ENCODE measurements around the gene MYLK. TPM values are rescaled to one million over a fixed set of nuclear protein-coding genes. Genes with fewer than 3 reads are reported as not detected.

Gene MYLK
- total and polyA plus RNA-seq, 10 of the 15 experiments (the other 5 are each of a cell fraction or from before 2014, with no cell fraction given): 0.04 to 1.6 (median 0.42) TPM; not detected in 1

GRCh38 chr3:123667784-123668183 lies 216.3 kb downstream of the MYLK start:
- ATAC-seq (peak; percentile 31; the same call in 2 of the 3 replicates), FAIRE-seq (no peak), DNase-seq (ENCODE audit: low read depth, low spot score) (no peak)
- peaks cover 0 to 3% of the 10 kb centered on the region in 2 experiments; a peak in 2 of 4 replicates for H3K27me3 ChIP-seq (replicated peaks in 1 of 2; ENCODE audit: control insufficient read depth in 2 of 2, insufficient read depth in 2 of 2, low read length in 1 of 2)
- intact Hi-C loops (cut with micrococcal nuclease; ENCODE audit: unreplicated experiment) (no loop called here), in situ Hi-C loops (cut with MboI) (no loop called here)
- H3K4me2 ChIP-seq (ENCODE audit: control insufficient read depth, insufficient read depth): no peak overlapping the region; the same call in 1 of the 2 replicates
- ChIA-PET CTCF (interaction anchor here (0.9 kb wide), 1 partner anchor 14 kb away, joined by 3 read pairs; no protein-coding TSS in a partner anchor), SMC1A (ENCODE audit: uncharacterized antibody, unreplicated experiment) (no interaction called here), RAD21 (ENCODE audit: unreplicated experiment) (no interaction called here), POLR2A (no interaction called here)
- no peak overlapping the region for H3K9ac ChIP-seq (ENCODE audit: control insufficient read depth, insufficient read depth, low read length)
- H3K36me3 ChIP-seq (ENCODE audit: control insufficient read depth in 2 of 2, insufficient read depth in 2 of 2, low read length in 1 of 2): no peaks in the 10 kb centered on the region
- no peak for TF ChIP-seq ASH2L (IDR thresholded peaks at IDR 0.05; ENCODE audit: borderline replicate concordance, low read depth)
- TF ChIP-seq EZH2 (IDR thresholded peaks at IDR 0.05; ENCODE audit: borderline replicate concordance, control insufficient read depth, low read depth, low read length): no peak
- TF ChIP-seq RUNX3 (IDR thresholded peaks at IDR 0.05; ENCODE audit: low read length): peak; percentile 47; the same call in 1 of the 2 replicates
- TF ChIP-seq JUNB (IDR thresholded peaks at IDR 0.05): 0 out of 2 replicates have a peak, but pooled peaks have one; percentile 20
- no peak for TF ChIP-seq RB1 (IDR thresholded peaks at IDR 0.05; ENCODE audit: borderline replicate concordance)
- no peak for TF ChIP-seq MTA2 (IDR thresholded peaks at IDR 0.05; ENCODE audit: low read depth)
- TF ChIP-seq BHLHE40 (IDR thresholded peaks at IDR 0.05; ENCODE audit: borderline replicate concordance in 1 of 2, low read depth in 2 of 2, low read length in 1 of 2): peak in 1 of 2 experiments; percentile 34; a peak in 1 of 4 replicates
- TF ChIP-seq SMAD1 (IDR thresholded peaks at IDR 0.05; ENCODE audit: low read depth, partially characterized antibody): no peak
- no peaks in the 10 kb centered on the region for H3K79me2 ChIP-seq (ENCODE audit: control insufficient read depth, insufficient read depth, low read length)
- WGBS (ENCODE audit: insufficient coverage, insufficient replicate concordance, low lambda C conversion rate, missing lambda C conversion rate): 2% methylated on average over 6 of the region's 6 CpGs
- H3K9me3 ChIP-seq (replicated peaks; ENCODE audit: control insufficient read depth, insufficient read depth, low read length): no peaks in the 10 kb centered on the region
- no peaks in the 10 kb centered on the region for H4K20me1 ChIP-seq (ENCODE audit: control insufficient read depth, insufficient read depth)
- no peak overlapping the region for H3K27ac ChIP-seq (ENCODE audit: control insufficient read depth, insufficient read depth)
- no peak overlapping the region for H2AFZ ChIP-seq (ENCODE audit: control insufficient read depth, low read depth, low read length)
- no peak overlapping the region for H3K4me3 ChIP-seq
- BruUV-seq (replicated peaks): no TSS peak
- H3K4me1 ChIP-seq (ENCODE audit: control insufficient read depth, insufficient read depth, low read length): no peaks in the 10 kb centered on the region

- no peak for FAIRE-seq
- BruUV-seq (replicated peaks): no TSS peak
Measured at GRCh38 chr3:123664753-123665152, 219.4 kb downstream of the MYLK start.

More at GRCh38 chr3:123664753-123665152, 219.4 kb downstream of the MYLK start:
- no peak overlapping the region for H3K27ac ChIP-seq (ENCODE audit: control insufficient read depth, insufficient read depth)
- no peak overlapping the region for H3K9ac ChIP-seq (ENCODE audit: control insufficient read depth, insufficient read depth, low read length)
- H3K4me3 ChIP-seq: no peak overlapping the region
- CTCF ChIA-PET: interaction anchor here (1.3 kb wide), 1 partner anchor 13 kb away, joined by 3 read pairs; no protein-coding TSS in a partner anchor
- H3K9me3 ChIP-seq (replicated peaks; ENCODE audit: control insufficient read depth, insufficient read depth, low read length): no peaks in the 10 kb centered on the region
- intact Hi-C loops (cut with micrococcal nuclease; ENCODE audit: unreplicated experiment) (no loop called here), in situ Hi-C loops (cut with MboI) (no loop called here)
- POLR2A ChIA-PET: no interaction called here
- ATAC-seq (no peak), DNase-seq (ENCODE audit: low read depth, low spot score) (no peak)
- TF ChIP-seq RFX5 (IDR thresholded peaks at IDR 0.05; ENCODE audit: low read depth, low read length) (no peak), YY1 (IDR thresholded peaks at IDR 0.05; ENCODE audit: low read depth, low read length) (no peak), POLR2A (IDR thresholded peaks at IDR 0.05; ENCODE audit: low read depth, low read length) (no peak), KAT2A (conservative IDR thresholded peaks at IDR 0.05; ENCODE audit: control insufficient read depth, low read depth, low read length) (no peak), RELA (IDR thresholded peaks at IDR 0.05; ENCODE audit: borderline replicate concordance, partially characterized antibody) (no peak), ESRRA (IDR thresholded peaks at IDR 0.05; ENCODE audit: low read length) (no peak), STAT3 (IDR thresholded peaks at IDR 0.05; ENCODE audit: low read depth, low read length) (no peak), CHD4 (IDR thresholded peaks at IDR 0.05) (no peak), SIN3A (IDR thresholded peaks at IDR 0.05; ENCODE audit: low read depth, low read length) (no peak), POU2F2 (IDR thresholded peaks at IDR 0.05; ENCODE audit: borderline replicate concordance, low read depth, low read length) (no peak), SMAD5 (IDR thresholded peaks at IDR 0.05; ENCODE audit: low read depth) (no peak), BACH1 (IDR thresholded peaks at IDR 0.05; ENCODE audit: borderline replicate concordance) (no peak), NFXL1 (IDR thresholded peaks at IDR 0.05; ENCODE audit: borderline replicate concordance) (no peak)
- SMC1A ChIA-PET (ENCODE audit: uncharacterized antibody, unreplicated experiment): no interaction called here
- H3K4me2 ChIP-seq (ENCODE audit: control insufficient read depth, insufficient read depth): no peak overlapping the region
- H4K20me1 ChIP-seq (ENCODE audit: control insufficient read depth, insufficient read depth): no peaks in the 10 kb centered on the region
- no peaks in the 10 kb centered on the region for H3K4me1 ChIP-seq (ENCODE audit: control insufficient read depth, insufficient read depth, low read length)
- no peak overlapping the region for H2AFZ ChIP-seq (ENCODE audit: control insufficient read depth, low read depth, low read length)
- H3K36me3 ChIP-seq (ENCODE audit: control insufficient read depth in 2 of 2, insufficient read depth in 2 of 2, low read length in 1 of 2): no peaks in the 10 kb centered on the region
- no peaks in the 10 kb centered on the region for H3K79me2 ChIP-seq (ENCODE audit: control insufficient read depth, insufficient read depth, low read length)
- RAD21 ChIA-PET (ENCODE audit: unreplicated experiment): no interaction called here
- peaks cover 0 to 3% of the 10 kb centered on the region in 2 experiments; a peak in 2 of 4 replicates for H3K27me3 ChIP-seq (replicated peaks in 1 of 2; ENCODE audit: control insufficient read depth in 2 of 2, insufficient read depth in 2 of 2, low read length in 1 of 2)
